A549 (cell line): ENCODE data around the gene KSR2. TPM values are rescaled to one million over a fixed set of nuclear protein-coding genes. Genes with fewer than 3 reads are reported as not detected.

Experiments
- ATAC-seq, 2 experiments: fragments of 200-7000 bp in 1 of 2; fragments of >200 bp in 1 of 2; cut with Nextera tagmentation in 1 of 2; cut with Tn5 transposase in 1 of 2; 3 replicates each; pipeline versions ENCODE4 v1.8.0 to v1.9.1; 2018 to 2020; ENCODE audit warnings: mild to moderate bottlenecking in 1 of 2, moderate library complexity in 1 of 2
- CTCF ChIA-PET: fragments of 300-600 bp; sonication (Branson Sonifier 250); formaldehyde crosslinking; extraction: SDS; loops from one replicate; lab custom pipeline; 2021; ENCODE audit warnings: antibody characterized with exemption, inconsistent platforms; lab: Yijun Ruan, JAX
- POLR2A ChIA-PET: fragments of 350-600 bp; formaldehyde crosslinking; extraction: SDS; loops from one replicate; lab custom pipeline; 2021; ENCODE audit warnings: antibody characterized with exemption, inconsistent platforms; lab: Yijun Ruan, JAX
- DNase-seq, 2 experiments: peaks; one replicate each; pipeline versions ENCODE4 v3.0.0 to v3.0.0-alpha.2; 2011 to 2016; ENCODE audit warnings: low read depth in 1 of 2, low spot score in 1 of 2
- FAIRE-seq: peaks from 2 replicates; lab custom pipeline; 2011; peaks lifted over from hg19 to GRCh38; lab: Jason Lieb, UNC
- H3K27ac ChIP-seq, 2 experiments: fragments of >200 bp; sonication (Bioruptor Twin); formaldehyde crosslinking; 3 replicates each; pipeline ENCODE4 v1.5.1; 2016 to 2017
- H3K4me1 ChIP-seq: fragments of >200 bp; sonication (Bioruptor Twin); formaldehyde crosslinking; 3 replicates; pipeline ENCODE4 v1.6.1; 2016
- H3K4me2 ChIP-seq: fragments of >200 bp; sonication (Bioruptor Twin); formaldehyde crosslinking; 3 replicates; pipeline ENCODE4 v1.6.1; 2016
- H3K4me3 ChIP-seq: fragments of >200 bp; sonication (Bioruptor Twin); formaldehyde crosslinking; 3 replicates; pipeline ENCODE4 v1.5.1; 2016
- H3K9me3 ChIP-seq: fragments of >200 bp; sonication (Bioruptor Twin); formaldehyde crosslinking; 3 replicates; pipeline ENCODE4 v1.6.1; 2016
- BCL3 ChIP-seq: fragments of >200 bp; sonication (Bioruptor Twin); formaldehyde crosslinking; IDR thresholded peaks from 3 replicates; pipeline ENCODE4 v1.6.1; 2016
- CHD4 ChIP-seq: fragments of 200-600 bp; sonication (generic); IDR thresholded peaks from 2 replicates; pipeline ENCODE4 v1.6.1; 2016; ENCODE audit warnings: antibody characterized with exemption, mild to moderate bottlenecking, borderline replicate concordance
- EHF ChIP-seq: fragments of 250-450 bp; sonication (Bioruptor Pico); IDR thresholded peaks from 2 replicates; pipeline ENCODE4 v1.5.0; 2020; ENCODE audit warnings: mild to moderate bottlenecking
- EHMT2 ChIP-seq: fragments of 200-600 bp; sonication (generic); IDR thresholded peaks from 2 replicates; pipeline ENCODE4 v1.6.1; 2016; ENCODE audit warnings: antibody characterized with exemption, low read depth, mild to moderate bottlenecking, moderate library complexity
- FOSL2 ChIP-seq, 2 experiments: fragments of 450-650 bp in 1 of 2; fragments of >200 bp in 1 of 2; sonication (Bioruptor Twin) in 1 of 2; formaldehyde crosslinking; IDR thresholded peaks; 2 replicates each; pipeline versions ENCODE4 v1.5.0 to v1.6.1; 2016 to 2020; ENCODE audit warnings: mild to moderate bottlenecking in 1 of 2, moderate library complexity in 1 of 2
- HDAC2 ChIP-seq: fragments of 200-600 bp; sonication (generic); IDR thresholded peaks from 2 replicates; pipeline ENCODE4 v1.6.1; 2016
- HOXB13 ChIP-seq: fragments of 250-450 bp; sonication (Bioruptor Pico); IDR thresholded peaks from 2 replicates; pipeline ENCODE4 v1.5.0; 2020; ENCODE audit warnings: low read depth, mild to moderate bottlenecking, moderate library complexity
- JUN ChIP-seq, 2 experiments: fragments of >200 bp; sonication (Bioruptor Twin); formaldehyde crosslinking; IDR thresholded peaks; 2 replicates in 1 of 2; 3 replicates in 1 of 2; pipeline ENCODE4 v1.6.1; 2016 to 2017
- NFE2L2 ChIP-seq: fragments of 150-350 bp; conservative IDR thresholded peaks from 2 replicates; pipeline ENCODE4 v1.6.1; 2014; ENCODE audit warnings: low read length
- PHF8 ChIP-seq: fragments of 200-600 bp; sonication (generic); IDR thresholded peaks from 2 replicates; pipeline ENCODE4 v1.6.1; 2016; ENCODE audit warnings: low read depth, mild to moderate bottlenecking, antibody characterized with exemption, moderate library complexity, borderline replicate concordance
- POLR2A ChIP-seq: IDR thresholded peaks from 2 replicates; pipeline ENCODE4 v1.6.1; 2012; ENCODE audit warnings: mild to moderate bottlenecking, low read length
- RAD21 ChIP-seq, 2 experiments: fragments of >200 bp in 1 of 2; sonication (Bioruptor Twin) in 1 of 2; formaldehyde crosslinking in 1 of 2; IDR thresholded peaks in 1 of 2; conservative IDR thresholded peaks in 1 of 2; 2 replicates in 1 of 2; 3 replicates in 1 of 2; pipeline ENCODE4 v1.6.1; 2012 to 2018; ENCODE audit warnings: inconsistent platforms in 1 of 2
- RARB ChIP-seq: fragments of 250-450 bp; sonication (Bioruptor Pico); IDR thresholded peaks from 2 replicates; pipeline ENCODE4 v1.8.0; 2021; ENCODE audit warnings: mild to moderate bottlenecking, moderate library complexity
- RFX5 ChIP-seq: fragments of 450-650 bp; IDR thresholded peaks from 2 replicates; pipeline ENCODE4 v1.7.1; 2014; ENCODE audit warnings: antibody characterized with exemption, mild to moderate bottlenecking, moderate library complexity
- RNF2 ChIP-seq: fragments of 200-600 bp; sonication (generic); IDR thresholded peaks from 2 replicates; pipeline ENCODE4 v1.6.1; 2016; ENCODE audit warnings: low read depth, mild to moderate bottlenecking, antibody characterized with exemption, moderate library complexity, borderline replicate concordance
- SREBF2 ChIP-seq: fragments of 450-650 bp; IDR thresholded peaks from 2 replicates; pipeline ENCODE4 v1.6.1; 2014; ENCODE audit warnings: mild to moderate bottlenecking, moderate library complexity
- TFCP2L1 ChIP-seq: fragments of 250-450 bp; sonication (Bioruptor Pico); IDR thresholded peaks from 2 replicates; pipeline ENCODE4 v1.5.0; 2021; ENCODE audit warnings: mild to moderate bottlenecking
- ZFP36 ChIP-seq: fragments of 450-650 bp; IDR thresholded peaks from 2 replicates; pipeline ENCODE4 v1.6.1; 2014; ENCODE audit warnings: borderline replicate concordance; ENCODE audit not compliant: partially characterized antibody
- ZNF302 ChIP-seq: fragments of 250-450 bp; sonication (Bioruptor Pico); IDR thresholded peaks from 2 replicates; pipeline ENCODE4 v1.9.0; 2021; ENCODE audit warnings: inconsistent platforms, mild to moderate bottlenecking, moderate library complexity
- ZSCAN20 ChIP-seq: fragments of 250-450 bp; sonication (Bioruptor Pico); IDR thresholded peaks from 2 replicates; pipeline ENCODE4 v1.8.0; 2022; ENCODE audit warnings: mild to moderate bottlenecking, moderate library complexity
- WGBS: methylation state at CpG from one replicate; pipeline ENCODE4 v1.1.6; 2017; ENCODE audit errors: missing lambda C conversion rate; 5-methylcytosine and 5-hydroxymethylcytosine counted together
- polyA plus RNA-seq, 4 experiments: library from polyadenylated mRNA; depleted of rRNA in 3 of 4; stranded (reverse); fragments of >200 nt; fragmentation: RNase III in 1 of 4; extraction: RNeasy Plus Mini Kit Qiagen cat#74134 plus additional on column Dnase treatment in 1 of 4; gene quantifications; 2 replicates in 3 of 4; 3 replicates in 1 of 4; pipeline ENCODE4 v1.2.3, GENCODE V29; 2011 to 2017
- TF ChIP-seq, protein P1 (sequence below): IDR thresholded peaks from 2 replicates; pipeline ENCODE4 v1.6.1; 2012
- TF ChIP-seq, protein P2 (sequence below): IDR thresholded peaks from 2 replicates; pipeline ENCODE4 v1.6.1; 2012; ENCODE audit warnings: low read depth, borderline replicate concordance
- TF ChIP-seq, protein P3 (sequence below): IDR thresholded peaks from 2 replicates; pipeline ENCODE4 v1.6.1; 2012
- TF ChIP-seq, protein P4 (sequence below): fragments of 250-450 bp; sonication (Bioruptor Pico); IDR thresholded peaks from 2 replicates; pipeline ENCODE4 v1.5.0; 2021; ENCODE audit warnings: mild to moderate bottlenecking, moderate library complexity, borderline replicate concordance
- TF ChIP-seq, protein P5 (sequence below): fragments of >200 bp; sonication (Bioruptor Twin); formaldehyde crosslinking; IDR thresholded peaks from 3 replicates; pipeline ENCODE4 v1.5.1; 2016

KSR2 gene
- polyA plus RNA-seq, 2 of the 4 experiments (the other 2 are of a cell fraction) = 0.37 to 1.2 TPM

DNA sequence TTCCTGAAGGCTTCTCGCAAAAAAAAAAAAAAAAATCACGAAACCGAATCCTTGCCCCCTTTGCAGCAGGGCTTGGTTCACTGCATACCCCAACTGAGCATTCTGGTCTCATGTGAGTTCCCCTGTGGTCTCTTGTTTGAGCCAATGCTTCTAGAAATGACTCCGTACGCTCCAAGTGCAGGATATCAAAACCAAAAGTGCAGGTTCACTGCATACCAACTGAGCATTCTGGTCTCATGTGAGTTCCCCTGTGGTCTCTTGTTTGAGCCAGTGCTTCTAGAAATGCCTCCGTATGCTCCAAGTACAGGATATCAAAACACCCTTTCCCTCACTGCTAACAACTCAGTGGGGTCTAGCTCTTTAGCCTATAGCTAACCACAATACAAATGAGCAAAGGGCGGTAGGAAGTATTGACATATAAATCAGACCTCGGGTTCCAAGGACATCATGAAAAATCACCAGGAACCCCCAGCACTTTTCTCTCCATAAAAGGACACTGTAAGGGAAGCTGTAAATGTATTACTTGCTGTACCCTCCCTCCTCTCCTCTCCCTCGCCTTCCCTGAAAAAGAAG, 401.1 kb downstream of the KSR2 start:
- ATAC-seq (no peak), DNase-seq (no peak), FAIRE-seq (no peak)
- CTCF ChIA-PET = interaction anchor here (1.0 to 2.4 kb wide), 4 partner anchors 12 to 282 kb away, joined by 3 to 10 read pairs (median 7); no protein-coding TSS in a partner anchor
- WGBS = 78% methylated on average over 9 of the region's 9 CpGs
- POLR2A ChIA-PET = no interaction called here
- Histone ChIP-seq H3K27ac (no peak overlapping the region), H3K4me3 (no peak overlapping the region), H3K4me1 (no peaks in the 10 kb centered on the region), H3K9me3 (no peaks in the 10 kb centered on the region), H3K4me2 (no peak overlapping the region)
- TF ChIP-seq PHF8 (no peak), CHD4 (no peak), NFE2L2 (no peak), SREBF2 (no peak), RAD21 (conservative IDR thresholded peaks at IDR 0.05 in 1 of 2, IDR thresholded peaks at IDR 0.05 in 1 of 2) (no peak), BCL3 (no peak), EHF (CRISPR knock-in tag) (no peak), HOXB13 (CRISPR knock-in tag) (no peak), FOSL2 (IDR thresholded peaks at IDR 0.05) (no peak), FOSL2 (CRISPR knock-in tag; IDR thresholded peaks at IDR 0.05) (no peak)
- TF ChIP-seq, protein P1, sequence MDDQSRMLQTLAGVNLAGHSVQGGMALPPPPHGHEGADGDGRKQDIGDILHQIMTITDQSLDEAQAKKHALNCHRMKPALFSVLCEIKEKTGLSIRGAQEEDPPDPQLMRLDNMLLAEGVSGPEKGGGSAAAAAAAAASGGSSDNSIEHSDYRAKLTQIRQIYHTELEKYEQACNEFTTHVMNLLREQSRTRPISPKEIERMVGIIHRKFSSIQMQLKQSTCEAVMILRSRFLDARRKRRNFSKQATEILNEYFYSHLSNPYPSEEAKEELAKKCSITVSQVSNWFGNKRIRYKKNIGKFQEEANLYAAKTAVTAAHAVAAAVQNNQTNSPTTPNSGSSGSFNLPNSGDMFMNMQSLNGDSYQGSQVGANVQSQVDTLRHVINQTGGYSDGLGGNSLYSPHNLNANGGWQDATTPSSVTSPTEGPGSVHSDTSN = no peak
- TF ChIP-seq, protein P2, sequence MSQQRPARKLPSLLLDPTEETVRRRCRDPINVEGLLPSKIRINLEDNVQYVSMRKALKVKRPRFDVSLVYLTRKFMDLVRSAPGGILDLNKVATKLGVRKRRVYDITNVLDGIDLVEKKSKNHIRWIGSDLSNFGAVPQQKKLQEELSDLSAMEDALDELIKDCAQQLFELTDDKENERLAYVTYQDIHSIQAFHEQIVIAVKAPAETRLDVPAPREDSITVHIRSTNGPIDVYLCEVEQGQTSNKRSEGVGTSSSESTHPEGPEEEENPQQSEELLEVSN = no peak
- TF ChIP-seq, protein P3, sequence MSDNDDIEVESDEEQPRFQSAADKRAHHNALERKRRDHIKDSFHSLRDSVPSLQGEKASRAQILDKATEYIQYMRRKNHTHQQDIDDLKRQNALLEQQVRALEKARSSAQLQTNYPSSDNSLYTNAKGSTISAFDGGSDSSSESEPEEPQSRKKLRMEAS = no peak

GRCh38 chr12:117564881-117565280, 403.9 kb downstream of the KSR2 start:
- 50% methylated on average over 9 of the region's 9 CpGs for WGBS

More at GRCh38 chr12:117564881-117565280, 403.9 kb downstream of the KSR2 start:
- ChIA-PET CTCF (interaction anchor here (1.0 to 2.0 kb wide), 4 partner anchors 11 to 285 kb away, joined by 3 to 6 read pairs (median 4); no protein-coding TSS in a partner anchor), POLR2A (no interaction called here)
- DNase-seq (peak in 1 of 2 experiments; percentile 9), ATAC-seq (no peak; a peak in 1 of 6 replicates), FAIRE-seq (no peak)
- TF ChIP-seq NFE2L2 = no peak
- TF ChIP-seq RARB (CRISPR knock-in tag) = no peak
- no peak for TF ChIP-seq ZSCAN20 (CRISPR knock-in tag)
- no peak for TF ChIP-seq POLR2A
- no peak for TF ChIP-seq TFCP2L1 (CRISPR knock-in tag)
- TF ChIP-seq ZFP36 = no peak
- TF ChIP-seq, protein P1 = no peak
- TF ChIP-seq CHD4 = no peak
- TF ChIP-seq, protein P4, sequence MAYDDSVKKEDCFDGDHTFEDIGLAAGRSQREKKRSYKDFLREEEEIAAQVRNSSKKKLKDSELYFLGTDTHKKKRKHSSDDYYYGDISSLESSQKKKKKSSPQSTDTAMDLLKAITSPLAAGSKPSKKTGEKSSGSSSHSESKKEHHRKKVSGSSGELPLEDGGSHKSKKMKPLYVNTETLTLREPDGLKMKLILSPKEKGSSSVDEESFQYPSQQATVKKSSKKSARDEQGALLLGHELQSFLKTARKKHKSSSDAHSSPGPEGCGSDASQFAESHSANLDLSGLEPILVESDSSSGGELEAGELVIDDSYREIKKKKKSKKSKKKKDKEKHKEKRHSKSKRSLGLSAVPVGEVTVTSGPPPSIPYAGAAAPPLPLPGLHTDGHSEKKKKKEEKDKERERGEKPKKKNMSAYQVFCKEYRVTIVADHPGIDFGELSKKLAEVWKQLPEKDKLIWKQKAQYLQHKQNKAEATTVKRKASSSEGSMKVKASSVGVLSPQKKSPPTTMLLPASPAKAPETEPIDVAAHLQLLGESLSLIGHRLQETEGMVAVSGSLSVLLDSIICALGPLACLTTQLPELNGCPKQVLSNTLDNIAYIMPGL = no peak
- TF ChIP-seq EHF (CRISPR knock-in tag) = no peak
- TF ChIP-seq JUN (IDR thresholded peaks at IDR 0.05) = no peak
- TF ChIP-seq, protein P2 = no peak
- no peak for TF ChIP-seq RFX5
- no peak for TF ChIP-seq RNF2
- TF ChIP-seq EHMT2 = no peak
- TF ChIP-seq, protein P5, sequence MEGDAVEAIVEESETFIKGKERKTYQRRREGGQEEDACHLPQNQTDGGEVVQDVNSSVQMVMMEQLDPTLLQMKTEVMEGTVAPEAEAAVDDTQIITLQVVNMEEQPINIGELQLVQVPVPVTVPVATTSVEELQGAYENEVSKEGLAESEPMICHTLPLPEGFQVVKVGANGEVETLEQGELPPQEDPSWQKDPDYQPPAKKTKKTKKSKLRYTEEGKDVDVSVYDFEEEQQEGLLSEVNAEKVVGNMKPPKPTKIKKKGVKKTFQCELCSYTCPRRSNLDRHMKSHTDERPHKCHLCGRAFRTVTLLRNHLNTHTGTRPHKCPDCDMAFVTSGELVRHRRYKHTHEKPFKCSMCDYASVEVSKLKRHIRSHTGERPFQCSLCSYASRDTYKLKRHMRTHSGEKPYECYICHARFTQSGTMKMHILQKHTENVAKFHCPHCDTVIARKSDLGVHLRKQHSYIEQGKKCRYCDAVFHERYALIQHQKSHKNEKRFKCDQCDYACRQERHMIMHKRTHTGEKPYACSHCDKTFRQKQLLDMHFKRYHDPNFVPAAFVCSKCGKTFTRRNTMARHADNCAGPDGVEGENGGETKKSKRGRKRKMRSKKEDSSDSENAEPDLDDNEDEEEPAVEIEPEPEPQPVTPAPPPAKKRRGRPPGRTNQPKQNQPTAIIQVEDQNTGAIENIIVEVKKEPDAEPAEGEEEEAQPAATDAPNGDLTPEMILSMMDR = no peak
- TF ChIP-seq ZNF302 (CRISPR knock-in tag) = no peak
- no peak for TF ChIP-seq HDAC2
- H3K9me3 ChIP-seq = no peaks in the 10 kb centered on the region
- no peaks in the 10 kb centered on the region for H3K4me1 ChIP-seq
- no peak overlapping the region for H3K27ac ChIP-seq
- H3K4me2 ChIP-seq = no peak overlapping the region
- H3K4me3 ChIP-seq = no peak overlapping the region
